CD4-positive, alpha-beta T cell (primary cell): Measurements from ENCODE around the gene ZNF219. TPM values are rescaled to one million over a fixed set of nuclear protein-coding genes. Genes with fewer than 3 reads are reported as not detected.

Source experiments
- ATAC-seq: fragments of 200-7000 bp; cut with Tn5 transposase; one replicate; pipeline ENCODE4 v1.10.0; 2022; ENCODE audit warnings: mild to moderate bottlenecking; ENCODE audit not compliant: poor library complexity
- CTCF ChIA-PET: fragments of 350-600 bp; sonication (Branson Sonifier 250); formaldehyde crosslinking; loops from one replicate; lab custom pipeline; 2021; ENCODE audit warnings: antibody characterized with exemption, inconsistent platforms; lab: Charles Lee
- POLR2A ChIA-PET: fragments of 350-600 bp; sonication (Branson Sonifier 250); formaldehyde crosslinking; loops from one replicate; lab custom pipeline; 2021; ENCODE audit warnings: antibody characterized with exemption, inconsistent platforms; lab: Charles Lee
- DNase-seq, 14 experiments: peaks; one replicate each; pipeline ENCODE4 v3.0.0-alpha.2; 2013 to 2020; ENCODE audit warnings: mixed read lengths in 2 of 14
- H3K27ac ChIP-seq, 2 donors: one replicate each; pipeline versions ENCODE4 v1.5.1 to v1.7.0; 2013; ENCODE audit warnings: low read length in 2 of 2, low read depth in 1 of 2, mild to moderate bottlenecking in 1 of 2
- H3K27me3 ChIP-seq, 2 experiments: 1 replicate in 1 of 2; 2 replicates in 1 of 2; pipeline versions ENCODE4 v1.6.1 to v1.7.0; 2013; ENCODE audit warnings: low read length in 2 of 2, control low read depth in 1 of 2, mild to moderate bottlenecking in 1 of 2, moderate library complexity in 1 of 2; ENCODE audit not compliant: insufficient read depth in 2 of 2, control insufficient read depth in 1 of 2
- H3K36me3 ChIP-seq: one replicate; pipeline ENCODE4 v1.6.1; 2013; ENCODE audit warnings: low read length, control low read depth; ENCODE audit not compliant: insufficient read depth
- H3K4me1 ChIP-seq: one replicate; pipeline ENCODE4 v1.6.1; 2013; ENCODE audit warnings: low read length, control low read depth; ENCODE audit not compliant: insufficient read depth
- H3K4me3 ChIP-seq: one replicate; pipeline ENCODE4 v1.5.1; 2013; ENCODE audit warnings: mild to moderate bottlenecking, low read length, moderate library complexity
- H3K9me3 ChIP-seq, 2 experiments: 1 replicate in 1 of 2; 2 replicates in 1 of 2; pipeline versions ENCODE4 v1.6.1 to v1.7.0; 2013; ENCODE audit warnings: low read length in 2 of 2, mild to moderate bottlenecking in 2 of 2, control low read depth in 1 of 2, moderate library complexity in 1 of 2; ENCODE audit not compliant: control insufficient read depth in 1 of 2, insufficient read depth in 1 of 2
- H3K27ac Mint-ChIP-seq: one replicate; pipeline ENCODE4 v1.8.0; 2020; ENCODE audit warnings: mixed read lengths
- H3K27me3 Mint-ChIP-seq: one replicate; pipeline ENCODE4 v1.8.0; 2021; ENCODE audit warnings: mixed read lengths
- H3K36me3 Mint-ChIP-seq: one replicate; pipeline ENCODE4 v1.8.0; 2021; ENCODE audit warnings: low read depth, mixed read lengths
- H3K4me1 Mint-ChIP-seq: one replicate; pipeline ENCODE4 v1.8.0; 2021; ENCODE audit warnings: low read depth, mixed read lengths
- H3K4me3 Mint-ChIP-seq: one replicate; pipeline ENCODE4 v1.8.0; 2020; ENCODE audit warnings: mild to moderate bottlenecking, mixed read lengths
- H3K9me3 Mint-ChIP-seq: one replicate; pipeline ENCODE4 v1.8.0; 2020; ENCODE audit warnings: mixed read lengths
- CTCF ChIP-seq: fragments of 200-600 bp; IDR thresholded peaks from one replicate; pipeline ENCODE4 v1.8.0; 2022; ENCODE audit warnings: antibody characterized with exemption, mild to moderate bottlenecking
- intact Hi-C, 2 experiments: fragments of 100-400 bp; cut with DNase I in 1 of 2; cut with micrococcal nuclease in 1 of 2; formaldehyde crosslinking; loops; one replicate each; pipeline versions ENCODE4 v1.15.1 to v1.9.0; 2023 to 2025; cut with DNase I, micrococcal nuclease
- total RNA-seq, 174 experiments: library from RNA in 2 of 174; stranded (reverse) in 2 of 174; gene quantifications; one replicate each; pipeline ENCODE4 v1.2.3 and lab custom pipeline; 2021 to 2026

ZNF219 gene
- total RNA-seq, 2 experiments from 2014 or later: 15.2 to 15.5 TPM

- ChIA-PET POLR2A (no interaction called here), CTCF (interaction anchor here (0.9 to 1.3 kb wide), 4 partner anchors 14 to 90 kb away, joined by 3 to 4 read pairs (median 4); no protein-coding TSS in a partner anchor)
- Histone ChIP-seq H3K9me3 (no peaks in the 10 kb centered on the region), H3K4me1 (no peaks in the 10 kb centered on the region), H3K4me3 (no peak overlapping the region), H3K36me3 (no peaks in the 10 kb centered on the region), H3K27me3 (peaks cover 13% of the 10 kb centered on the region in 2 experiments), H3K27ac (no peak overlapping the region)
- ATAC-seq (no peak), DNase-seq (no peak)
- no peak overlapping the region for H3K4me3 Mint-ChIP-seq
- intact Hi-C loops: no loop called here
- no peaks in the 10 kb centered on the region for H3K4me1 Mint-ChIP-seq
- H3K27ac Mint-ChIP-seq: no peak overlapping the region
- H3K27me3 Mint-ChIP-seq: peaks cover 62% of the 10 kb centered on the region
- no peak for TF ChIP-seq CTCF
- no peaks in the 10 kb centered on the region for H3K36me3 Mint-ChIP-seq
- no peaks in the 10 kb centered on the region for H3K9me3 Mint-ChIP-seq
Observed at GRCh38 chr14:21061347-21061668, 37.1 kb downstream of the ZNF219 start.

GRCh38 chr14:21060614-21061346, 37.7 kb downstream of the ZNF219 start:
- ChIA-PET CTCF (interaction anchor here (1.3 kb wide), 1 partner anchor 90 kb away, joined by 4 read pairs; no protein-coding TSS in a partner anchor), POLR2A (no interaction called here)
- peaks cover 57% of the 10 kb centered on the region for H3K27me3 Mint-ChIP-seq
- intact Hi-C loops: no loop called here
- Histone ChIP-seq H3K27me3 (peaks cover 10 to 13% of the 10 kb centered on the region in 2 experiments), H3K4me3 (no peak overlapping the region), H3K27ac (no peak overlapping the region), H3K4me1 (no peaks in the 10 kb centered on the region), H3K36me3 (no peaks in the 10 kb centered on the region), H3K9me3 (no peaks in the 10 kb centered on the region)
- H3K9me3 Mint-ChIP-seq: no peaks in the 10 kb centered on the region
- H3K4me3 Mint-ChIP-seq: no peak overlapping the region
- H3K36me3 Mint-ChIP-seq: no peaks in the 10 kb centered on the region
- DNase-seq (no peak), ATAC-seq (no peak)
- no peak for TF ChIP-seq CTCF
- no peak overlapping the region for H3K27ac Mint-ChIP-seq
- H3K4me1 Mint-ChIP-seq: no peaks in the 10 kb centered on the region

GRCh38 chr14:21059842-21060613, 38.4 kb downstream of the ZNF219 start:
- Mint-ChIP-seq H3K36me3 (no peaks in the 10 kb centered on the region), H3K4me1 (no peaks in the 10 kb centered on the region), H3K4me3 (no peak overlapping the region), H3K27me3 (peaks cover 49% of the 10 kb centered on the region), H3K9me3 (no peaks in the 10 kb centered on the region), H3K27ac (no peak overlapping the region)
- Histone ChIP-seq H3K9me3 (no peaks in the 10 kb centered on the region), H3K27ac (no peak overlapping the region), H3K27me3 (peaks cover 9 to 13% of the 10 kb centered on the region in 2 experiments), H3K4me1 (no peaks in the 10 kb centered on the region), H3K36me3 (no peaks in the 10 kb centered on the region), H3K4me3 (no peak overlapping the region)
- intact Hi-C loops: no loop called here
- DNase-seq (no peak), ATAC-seq (no peak)
- ChIA-PET POLR2A (no interaction called here), CTCF (interaction anchor here (0.8 kb wide), 1 partner anchor 45 kb away, joined by 3 read pairs; no protein-coding TSS in a partner anchor)
- no peak for TF ChIP-seq CTCF
